GM12865 (cell line): Measurements from ENCODE around the gene BTBD9.

ENCODE experiments used
- DNase-seq: peaks from one replicate; pipeline ENCODE4 v3.0.0; 2010; ENCODE audit warnings: low read depth
- H3K4me3 ChIP-seq: 2 replicates; pipeline ENCODE4 v1.5.1; 2011; ENCODE audit warnings: mild to moderate bottlenecking, low read depth, low read length, control low read depth
- TF ChIP-seq, protein P1 (sequence below): IDR thresholded peaks from 2 replicates; pipeline ENCODE4 v1.5.1; 2011; ENCODE audit warnings: low read length, control low read depth, low read depth, inconsistent platforms; ENCODE audit not compliant: insufficient read depth; ENCODE audit errors: missing control alignments

The BTBD9 gene

DNA sequence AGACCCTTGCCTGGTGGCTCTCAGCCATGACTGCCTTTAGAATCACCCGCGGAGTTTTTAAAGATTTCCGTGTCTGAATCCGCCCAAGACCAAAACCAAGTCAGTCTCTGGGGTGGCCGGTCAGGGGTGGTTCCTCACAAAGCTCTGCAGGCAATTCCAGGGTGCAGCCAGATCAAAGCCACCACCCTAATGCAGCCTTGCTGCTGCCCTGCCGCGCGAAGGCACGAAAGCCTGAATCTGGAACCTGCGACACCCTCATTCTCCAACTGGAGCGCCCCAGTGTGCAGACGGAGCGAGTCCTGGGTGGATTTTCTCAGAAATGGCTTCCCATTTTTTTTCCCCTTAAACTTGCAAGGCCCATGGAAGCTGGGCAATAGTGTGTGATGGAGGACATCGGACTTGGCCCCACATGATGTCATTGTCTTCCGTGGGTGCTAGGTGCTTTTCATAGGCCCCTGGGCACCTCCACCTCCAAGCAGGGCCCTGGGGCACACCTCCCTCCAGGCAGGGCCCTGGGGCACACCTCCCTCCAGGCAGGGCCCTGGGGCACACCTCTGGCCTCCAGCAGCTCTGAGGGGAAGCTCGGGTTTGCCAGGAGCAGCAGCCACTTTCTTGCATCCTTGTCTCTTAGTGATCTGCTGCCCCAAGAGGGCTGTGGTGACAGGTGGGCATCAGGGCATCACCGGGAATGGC lies 477.1 kb downstream of the BTBD9 start:
- H3K4me3 ChIP-seq = no peak overlapping the region
- DNase-seq = no peak
- TF ChIP-seq, protein P1, sequence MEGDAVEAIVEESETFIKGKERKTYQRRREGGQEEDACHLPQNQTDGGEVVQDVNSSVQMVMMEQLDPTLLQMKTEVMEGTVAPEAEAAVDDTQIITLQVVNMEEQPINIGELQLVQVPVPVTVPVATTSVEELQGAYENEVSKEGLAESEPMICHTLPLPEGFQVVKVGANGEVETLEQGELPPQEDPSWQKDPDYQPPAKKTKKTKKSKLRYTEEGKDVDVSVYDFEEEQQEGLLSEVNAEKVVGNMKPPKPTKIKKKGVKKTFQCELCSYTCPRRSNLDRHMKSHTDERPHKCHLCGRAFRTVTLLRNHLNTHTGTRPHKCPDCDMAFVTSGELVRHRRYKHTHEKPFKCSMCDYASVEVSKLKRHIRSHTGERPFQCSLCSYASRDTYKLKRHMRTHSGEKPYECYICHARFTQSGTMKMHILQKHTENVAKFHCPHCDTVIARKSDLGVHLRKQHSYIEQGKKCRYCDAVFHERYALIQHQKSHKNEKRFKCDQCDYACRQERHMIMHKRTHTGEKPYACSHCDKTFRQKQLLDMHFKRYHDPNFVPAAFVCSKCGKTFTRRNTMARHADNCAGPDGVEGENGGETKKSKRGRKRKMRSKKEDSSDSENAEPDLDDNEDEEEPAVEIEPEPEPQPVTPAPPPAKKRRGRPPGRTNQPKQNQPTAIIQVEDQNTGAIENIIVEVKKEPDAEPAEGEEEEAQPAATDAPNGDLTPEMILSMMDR = no peak

DNA sequence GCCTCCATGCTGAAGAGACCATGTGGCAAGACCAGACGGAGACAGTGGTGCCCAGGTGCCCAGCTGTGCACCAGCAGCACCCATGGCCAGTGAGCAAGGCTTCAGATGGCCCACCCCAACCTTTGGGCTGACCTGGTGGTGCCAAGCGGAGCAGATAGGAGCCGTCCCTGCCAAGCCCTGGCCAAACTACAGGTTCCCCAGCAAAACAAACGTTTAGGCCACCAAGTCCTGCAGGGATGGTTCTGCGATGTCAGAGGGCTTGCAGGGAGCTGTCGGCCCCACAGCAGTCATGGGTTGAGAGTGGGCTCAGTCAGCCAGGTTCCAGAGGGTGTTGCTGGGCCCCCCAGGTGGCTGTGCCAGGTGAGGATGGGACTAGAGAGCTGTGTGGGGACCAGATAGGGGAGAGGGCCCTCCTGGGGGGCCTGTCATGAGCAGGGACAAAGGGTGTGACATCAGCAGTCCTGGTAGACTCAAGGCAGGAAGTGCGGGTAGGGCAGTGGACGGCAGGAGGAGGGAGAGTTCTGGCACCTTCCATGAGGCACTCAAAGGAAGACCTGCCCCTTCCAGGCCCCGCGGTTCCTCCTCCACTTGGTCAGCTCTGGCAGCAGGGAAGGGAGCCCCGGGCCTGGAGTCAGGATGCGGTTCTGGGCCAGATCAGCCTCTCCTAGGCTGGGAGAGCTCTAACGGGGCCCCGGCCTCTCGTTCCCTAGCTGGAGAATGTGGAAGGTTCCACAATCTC lies 477.8 kb downstream of the BTBD9 start:
- TF ChIP-seq, protein P1 = no peak
- H3K4me3 ChIP-seq = no peak overlapping the region
- DNase-seq = no peak

DNA sequence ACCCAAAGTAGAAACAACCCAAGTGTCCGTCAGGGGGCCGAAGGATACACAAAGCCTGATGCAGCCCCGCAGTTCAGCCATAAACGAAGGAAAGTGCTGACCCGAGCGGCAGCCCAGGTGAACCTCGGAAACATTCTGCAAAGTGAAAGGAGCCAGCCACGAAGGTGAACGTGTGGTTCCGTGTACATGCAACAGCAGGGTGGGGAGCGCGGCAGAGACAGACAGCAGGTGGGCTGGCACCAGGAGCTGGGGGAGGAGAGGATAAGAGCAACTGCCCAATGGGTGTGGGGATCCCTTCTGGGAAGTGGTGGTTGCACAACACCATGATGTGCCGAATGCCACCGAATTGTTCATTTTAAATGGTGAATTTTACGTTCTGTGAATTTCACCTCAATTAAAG lies 478.4 kb downstream of the BTBD9 start:
- no peak overlapping the region for H3K4me3 ChIP-seq
- DNase-seq = no peak
- TF ChIP-seq, protein P1 = no peak

DNA sequence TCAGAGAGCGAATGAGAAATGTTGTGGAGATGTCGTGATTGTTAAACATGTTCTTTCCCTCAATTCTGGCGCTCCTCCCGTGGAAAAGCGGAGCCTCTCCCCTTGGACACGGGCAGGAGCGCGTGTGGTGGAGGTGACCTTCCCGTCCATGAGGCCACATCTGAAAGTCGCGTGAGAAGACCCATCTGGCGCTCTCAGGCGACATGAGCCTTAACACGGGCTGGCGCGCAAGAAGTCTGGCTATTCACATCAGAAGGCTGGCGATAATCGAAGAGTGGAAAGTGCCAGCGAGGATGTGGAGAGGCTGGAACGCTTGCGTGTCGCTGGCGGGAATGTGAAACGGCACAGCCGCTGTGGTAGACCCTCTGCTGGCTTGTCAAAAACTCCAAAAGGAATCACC lies 478.9 kb downstream of the BTBD9 start:
- TF ChIP-seq, protein P1 = no peak
- no peak for DNase-seq
- H3K4me3 ChIP-seq = no peak overlapping the region

DNA sequence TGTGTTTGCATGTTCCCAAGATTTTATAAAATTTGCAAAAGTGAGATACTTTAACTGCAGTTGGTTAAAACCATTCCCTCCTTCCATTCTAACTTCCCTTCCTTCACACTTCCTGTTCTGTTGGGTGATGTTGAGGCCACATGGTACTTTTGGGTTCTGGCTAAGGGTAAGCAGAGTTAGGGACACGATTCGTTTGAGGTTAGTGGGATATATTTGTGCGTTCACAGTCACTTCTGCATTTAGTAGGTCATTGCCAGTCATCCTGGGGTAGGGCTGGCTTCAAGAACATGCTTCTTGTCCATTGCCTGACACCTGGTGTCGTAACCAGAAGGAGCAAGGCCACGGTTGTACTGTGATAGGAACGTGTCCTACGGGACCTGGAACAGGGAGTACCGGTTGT lies 480.1 kb downstream of the BTBD9 start:
- no peak for DNase-seq
- H3K4me3 ChIP-seq = no peak overlapping the region
- TF ChIP-seq, protein P1 = no peak

DNA sequence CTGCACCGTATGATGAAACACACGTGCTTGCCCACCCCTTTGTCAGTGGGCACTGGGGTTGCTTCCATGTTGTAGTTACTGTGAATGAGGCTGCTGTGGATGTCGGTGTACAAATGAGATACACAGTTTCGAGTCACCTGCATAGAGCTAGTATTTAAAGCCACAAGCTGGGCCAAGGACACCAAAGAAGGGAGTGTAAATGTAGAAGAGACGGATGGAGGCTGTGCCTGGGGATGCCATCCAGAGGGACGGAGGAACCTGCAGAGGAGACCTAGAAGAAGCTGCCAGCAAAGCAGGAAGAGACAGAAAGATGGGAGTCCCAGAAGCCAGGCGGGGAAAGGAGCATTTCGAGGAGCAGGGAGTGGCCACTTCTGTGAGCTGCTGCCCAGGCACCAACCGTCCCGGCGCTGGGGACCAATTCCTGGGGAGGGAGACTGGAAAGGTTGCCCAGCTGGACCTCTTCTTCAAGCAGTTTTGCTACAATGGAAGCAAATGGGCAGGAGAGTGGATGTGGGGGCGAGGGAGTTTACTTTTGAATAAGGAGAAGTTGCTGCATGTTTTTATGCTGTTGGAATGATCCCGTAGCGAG lies 480.9 kb downstream of the BTBD9 start:
- no peak overlapping the region for H3K4me3 ChIP-seq
- DNase-seq = no peak
- TF ChIP-seq, protein P1 = no peak
